GM12878 (cell line): ENCODE results near the gene AOPEP. TPM values are rescaled to one million over a fixed set of nuclear protein-coding genes. Genes with fewer than 3 reads are reported as not detected.

Experiments used
- ATAC-seq: fragments of 200-7000 bp; cut with Tn5 transposase; 3 replicates; pipeline ENCODE4 v1.9.1; 2020; ENCODE audit warnings: mild to moderate bottlenecking, moderate library complexity
- BruUV-seq: library from RNA; stranded (reverse); fragments of 400-500 nt; replicated peaks from 2 replicates; lab custom pipeline; 2021; lab: Mats Ljungman, UMichigan
- CTCF ChIA-PET: fragments of 300-600 bp; sonication (Branson Sonifier 250); formaldehyde crosslinking; extraction: SDS; loops from one replicate; lab custom pipeline; 2021; ENCODE audit warnings: inconsistent platforms; lab: Yijun Ruan, JAX
- POLR2A ChIA-PET: fragments of 350-600 bp; formaldehyde crosslinking; extraction: SDS; loops from one replicate; lab custom pipeline; 2021; ENCODE audit warnings: inconsistent platforms; lab: Charles Lee
- RAD21 ChIA-PET: fragments of 300-600 bp; sonication (Branson Sonifier 250); formaldehyde crosslinking; loops from one replicate; lab custom pipeline; 2023; ENCODE audit warnings: antibody characterized with exemption; ENCODE audit not compliant: unreplicated experiment; lab: Charles Lee
- SMC1A ChIA-PET: fragments of 300-600 bp; sonication (Branson Sonifier 250); formaldehyde crosslinking; loops from one replicate; lab custom pipeline; 2023; ENCODE audit not compliant: unreplicated experiment, uncharacterized antibody; lab: Charles Lee
- DNase-seq: peaks from one replicate; pipeline ENCODE4 v3.0.0-alpha.2; 2011; ENCODE audit warnings: low read depth, low spot score
- FAIRE-seq: peaks from 3 replicates; lab custom pipeline; 2011; peaks lifted over from hg19 to GRCh38; lab: Jason Lieb, UNC
- H2AFZ ChIP-seq: 2 replicates; pipeline ENCODE4 v1.6.0; 2011; ENCODE audit warnings: low read depth, low read length, control low read depth; ENCODE audit not compliant: control insufficient read depth
- H3K27ac ChIP-seq: 2 replicates; pipeline ENCODE4 v1.5.1; 2011; ENCODE audit warnings: control low read depth; ENCODE audit not compliant: control insufficient read depth, insufficient read depth
- H3K27me3 ChIP-seq, 2 experiments: replicated peaks in 1 of 2; 2 replicates each; pipeline versions ENCODE4 v1.6.0 to v1.6.1; 2011; ENCODE audit warnings: low read length in 1 of 2; ENCODE audit not compliant: control insufficient read depth in 2 of 2, insufficient read depth in 2 of 2
- H3K36me3 ChIP-seq, 2 experiments: 2 replicates each; pipeline ENCODE4 v1.5.1; 2011; ENCODE audit warnings: low read length in 1 of 2; ENCODE audit not compliant: control insufficient read depth in 2 of 2, insufficient read depth in 2 of 2
- H3K4me1 ChIP-seq: 2 replicates; pipeline ENCODE4 v1.6.1; 2011; ENCODE audit warnings: mild to moderate bottlenecking, low read length, moderate library complexity, mixed read lengths; ENCODE audit not compliant: control insufficient read depth, insufficient read depth
- H3K4me2 ChIP-seq: 2 replicates; pipeline ENCODE4 v1.6.0; 2011; ENCODE audit warnings: control low read depth; ENCODE audit not compliant: control insufficient read depth, insufficient read depth
- H3K4me3 ChIP-seq: fragments of 200-600 bp; sonication (generic); 2 replicates; pipeline ENCODE4 v1.5.1; 2016
- H3K79me2 ChIP-seq: 2 replicates; pipeline ENCODE4 v1.6.0; 2011; ENCODE audit warnings: low read length; ENCODE audit not compliant: control insufficient read depth, insufficient read depth
- H3K9ac ChIP-seq: 2 replicates; pipeline ENCODE4 v1.8.0; 2011; ENCODE audit warnings: low read length, control low read depth, mixed read lengths; ENCODE audit not compliant: control insufficient read depth, insufficient read depth
- H3K9me3 ChIP-seq: replicated peaks from 3 replicates; pipeline ENCODE4 v1.5.1; 2011; ENCODE audit warnings: mild to moderate bottlenecking, low read length; ENCODE audit not compliant: control insufficient read depth, insufficient read depth
- H4K20me1 ChIP-seq: 2 replicates; pipeline ENCODE4 v1.6.0; 2011; ENCODE audit not compliant: control insufficient read depth, insufficient read depth
- BHLHE40 ChIP-seq, 2 experiments: fragments of 450-650 bp in 1 of 2; IDR thresholded peaks; 2 replicates each; pipeline ENCODE4 v1.6.1; 2011 to 2017; ENCODE audit warnings: low read depth in 2 of 2, borderline replicate concordance in 1 of 2, improper control_type of control experiment in 1 of 2, low read length in 1 of 2, mild to moderate bottlenecking in 1 of 2
- TAF1 ChIP-seq: IDR thresholded peaks from 2 replicates; pipeline ENCODE4 v1.6.1; 2011; ENCODE audit warnings: mild to moderate bottlenecking, low read depth, low read length, borderline replicate concordance
- ZNF24 ChIP-seq: fragments of 450-650 bp; IDR thresholded peaks from 2 replicates; pipeline ENCODE4 v1.6.1; 2017; ENCODE audit warnings: antibody characterized with exemption, mild to moderate bottlenecking
- ZSCAN29 ChIP-seq: fragments of 450-650 bp; IDR thresholded peaks from 2 replicates; pipeline ENCODE4 v1.6.1; 2017; ENCODE audit warnings: mild to moderate bottlenecking, moderate library complexity
- WGBS: methylation state at CpG from one replicate; pipeline ENCODE4 v1.1.6; 2016; ENCODE audit warnings: low lambda C conversion rate; ENCODE audit not compliant: insufficient replicate concordance, insufficient coverage; ENCODE audit errors: missing lambda C conversion rate; 5-methylcytosine and 5-hydroxymethylcytosine counted together
- in situ Hi-C: fragments of 300-500 bp; cut with MboI; formaldehyde crosslinking; loops from 9 replicates; pipeline ENCODE4 v1.14.3; 2018; ENCODE audit warnings: mixed read lengths
- intact Hi-C: fragments of 100-400 bp; cut with micrococcal nuclease; formaldehyde crosslinking; loops from one replicate; pipeline ENCODE4 v1.14.2; 2022; ENCODE audit not compliant: unreplicated experiment
- polyA plus RNA-seq, 11 experiments: library from polyadenylated mRNA; depleted of rRNA in 4 of 11; unstranded in 6 of 11; stranded (reverse) in 5 of 11; fragments of >200 nt; fragmentation: Nextera tagmentation in 4 of 11; fragmentation: Illumina TruSeq in 1 of 11; extraction: Ambion mirVana in 4 of 11; extraction: Trizol in 1 of 11; gene quantifications; 1 replicate in 1 of 11; 2 replicates in 10 of 11; pipeline versions ENCODE4 v1.2.1 to v1.2.3, GENCODE V29; 2011 to 2016; ENCODE audit warnings: inconsistent platforms in 2 of 11, missing spikeins in 2 of 11, low read depth in 1 of 11
- total RNA-seq, 4 experiments: library from RNA; depleted of rRNA in 3 of 4; stranded (reverse); fragments of >200 nt in 3 of 4; fragmentation: Illumina TruSeq in 1 of 4; extraction: Trizol in 1 of 4; gene quantifications; 2 replicates each; pipeline versions ENCODE4 v1.2.1 to v1.2.3, GENCODE V29; 2013 to 2021
- TF ChIP-seq, protein P1 (sequence below): fragments of 450-650 bp; formaldehyde crosslinking; IDR thresholded peaks from 2 replicates; pipeline ENCODE4 v1.4.0; 2020; ENCODE audit warnings: mild to moderate bottlenecking, moderate library complexity
- TF ChIP-seq, protein P2 (sequence below): fragments of 450-650 bp; IDR thresholded peaks from 2 replicates; pipeline ENCODE4 v1.6.1; 2018; ENCODE audit warnings: mild to moderate bottlenecking, low read depth, moderate library complexity; ENCODE audit not compliant: partially characterized antibody

The AOPEP gene
- total and polyA plus RNA-seq, 10 of the 15 experiments (the other 5 are each of a cell fraction or from before 2014, with no cell fraction given) = 2.3 to 16.9 (median 10.1) TPM

DNA sequence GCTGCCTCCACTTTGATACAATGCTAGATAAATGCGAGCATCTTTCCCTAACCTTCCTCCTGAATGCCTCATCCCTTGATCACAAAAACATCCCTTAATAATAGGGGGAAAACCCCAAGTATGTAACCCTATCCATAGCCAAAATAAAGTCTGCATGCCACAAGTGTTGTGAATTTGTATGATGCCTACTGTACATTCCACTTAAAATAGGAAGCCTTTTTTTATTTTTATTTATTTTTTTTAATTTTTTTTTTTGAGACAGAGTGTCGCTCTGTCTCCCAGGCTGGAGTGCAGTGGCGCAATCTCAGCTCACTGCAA, 207.0 kb downstream of the AOPEP start (continued):
- TF ChIP-seq, protein P1, sequence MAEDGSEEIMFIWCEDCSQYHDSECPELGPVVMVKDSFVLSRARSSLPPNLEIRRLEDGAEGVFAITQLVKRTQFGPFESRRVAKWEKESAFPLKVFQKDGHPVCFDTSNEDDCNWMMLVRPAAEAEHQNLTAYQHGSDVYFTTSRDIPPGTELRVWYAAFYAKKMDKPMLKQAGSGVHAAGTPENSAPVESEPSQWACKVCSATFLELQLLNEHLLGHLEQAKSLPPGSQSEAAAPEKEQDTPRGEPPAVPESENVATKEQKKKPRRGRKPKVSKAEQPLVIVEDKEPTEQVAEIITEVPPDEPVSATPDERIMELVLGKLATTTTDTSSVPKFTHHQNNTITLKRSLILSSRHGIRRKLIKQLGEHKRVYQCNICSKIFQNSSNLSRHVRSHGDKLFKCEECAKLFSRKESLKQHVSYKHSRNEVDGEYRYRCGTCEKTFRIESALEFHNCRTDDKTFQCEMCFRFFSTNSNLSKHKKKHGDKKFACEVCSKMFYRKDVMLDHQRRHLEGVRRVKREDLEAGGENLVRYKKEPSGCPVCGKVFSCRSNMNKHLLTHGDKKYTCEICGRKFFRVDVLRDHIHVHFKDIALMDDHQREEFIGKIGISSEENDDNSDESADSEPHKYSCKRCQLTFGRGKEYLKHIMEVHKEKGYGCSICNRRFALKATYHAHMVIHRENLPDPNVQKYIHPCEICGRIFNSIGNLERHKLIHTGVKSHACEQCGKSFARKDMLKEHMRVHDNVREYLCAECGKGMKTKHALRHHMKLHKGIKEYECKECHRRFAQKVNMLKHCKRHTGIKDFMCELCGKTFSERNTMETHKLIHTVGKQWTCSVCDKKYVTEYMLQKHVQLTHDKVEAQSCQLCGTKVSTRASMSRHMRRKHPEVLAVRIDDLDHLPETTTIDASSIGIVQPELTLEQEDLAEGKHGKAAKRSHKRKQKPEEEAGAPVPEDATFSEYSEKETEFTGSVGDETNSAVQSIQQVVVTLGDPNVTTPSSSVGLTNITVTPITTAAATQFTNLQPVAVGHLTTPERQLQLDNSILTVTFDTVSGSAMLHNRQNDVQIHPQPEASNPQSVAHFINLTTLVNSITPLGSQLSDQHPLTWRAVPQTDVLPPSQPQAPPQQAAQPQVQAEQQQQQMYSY (CRISPR knock-in tag) = no peak
- TF ChIP-seq, protein P2, sequence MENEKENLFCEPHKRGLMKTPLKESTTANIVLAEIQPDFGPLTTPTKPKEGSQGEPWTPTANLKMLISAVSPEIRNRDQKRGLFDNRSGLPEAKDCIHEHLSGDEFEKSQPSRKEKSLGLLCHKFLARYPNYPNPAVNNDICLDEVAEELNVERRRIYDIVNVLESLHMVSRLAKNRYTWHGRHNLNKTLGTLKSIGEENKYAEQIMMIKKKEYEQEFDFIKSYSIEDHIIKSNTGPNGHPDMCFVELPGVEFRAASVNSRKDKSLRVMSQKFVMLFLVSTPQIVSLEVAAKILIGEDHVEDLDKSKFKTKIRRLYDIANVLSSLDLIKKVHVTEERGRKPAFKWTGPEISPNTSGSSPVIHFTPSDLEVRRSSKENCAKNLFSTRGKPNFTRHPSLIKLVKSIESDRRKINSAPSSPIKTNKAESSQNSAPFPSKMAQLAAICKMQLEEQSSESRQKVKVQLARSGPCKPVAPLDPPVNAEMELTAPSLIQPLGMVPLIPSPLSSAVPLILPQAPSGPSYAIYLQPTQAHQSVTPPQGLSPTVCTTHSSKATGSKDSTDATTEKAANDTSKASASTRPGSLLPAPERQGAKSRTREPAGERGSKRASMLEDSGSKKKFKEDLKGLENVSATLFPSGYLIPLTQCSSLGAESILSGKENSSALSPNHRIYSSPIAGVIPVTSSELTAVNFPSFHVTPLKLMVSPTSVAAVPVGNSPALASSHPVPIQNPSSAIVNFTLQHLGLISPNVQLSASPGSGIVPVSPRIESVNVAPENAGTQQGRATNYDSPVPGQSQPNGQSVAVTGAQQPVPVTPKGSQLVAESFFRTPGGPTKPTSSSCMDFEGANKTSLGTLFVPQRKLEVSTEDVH = no peak
- no peak for TF ChIP-seq BHLHE40 (IDR thresholded peaks at IDR 0.05; ENCODE audit: borderline replicate concordance in 1 of 2, low read depth in 2 of 2, low read length in 1 of 2)
- no peak for TF ChIP-seq TAF1

DNA sequence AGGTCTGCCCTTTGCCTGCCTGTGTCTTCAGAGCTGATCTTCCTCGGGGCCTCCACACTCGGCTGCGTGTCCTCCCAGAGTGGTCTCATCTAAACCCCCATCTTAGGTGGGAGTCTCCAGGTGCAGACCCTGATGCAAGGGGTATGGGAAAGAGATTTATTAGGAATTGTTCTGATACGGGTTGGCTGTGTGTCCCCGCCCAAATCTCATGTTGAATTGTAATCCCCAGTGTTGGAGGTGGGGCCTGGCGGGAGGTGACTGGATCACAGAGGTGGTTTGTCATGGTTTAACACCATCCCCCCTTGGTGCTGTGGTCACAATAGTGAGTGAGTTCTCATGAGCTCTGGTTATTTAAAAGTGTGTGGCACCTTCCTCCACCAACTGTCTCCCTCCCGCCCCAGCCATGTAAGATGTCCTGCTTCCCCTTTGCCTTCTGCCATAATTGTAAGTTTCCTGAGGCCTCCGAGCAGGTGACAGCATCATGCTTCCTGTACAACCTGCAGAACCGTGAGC, 208.4 kb downstream of the AOPEP start:
- no peaks in the 10 kb centered on the region for H3K9me3 ChIP-seq
- TF ChIP-seq ZSCAN29 = no peak
- no peak for TF ChIP-seq ZNF24
- no TSS peak for BruUV-seq
- no peak overlapping the region for H3K4me2 ChIP-seq
- no peaks in the 10 kb centered on the region for H3K4me1 ChIP-seq
- no peak overlapping the region for H2AFZ ChIP-seq
- intact Hi-C loops = no loop called here
- WGBS = 79% methylated on average over 9 of the region's 9 CpGs
- H3K4me3 ChIP-seq = no peak overlapping the region
- CTCF ChIA-PET = interaction anchor here (0.6 kb wide), 1 partner anchor 30 kb away, joined by 3 read pairs; no protein-coding TSS in a partner anchor
- no peak for FAIRE-seq
- no peak overlapping the region for H3K9ac ChIP-seq
- RAD21 ChIA-PET = no interaction called here
- in situ Hi-C loops = no loop called here
- no peaks in the 10 kb centered on the region for H3K79me2 ChIP-seq
- H3K27me3 ChIP-seq = no peaks in the 10 kb centered on the region
- DNase-seq = no peak
- POLR2A ChIA-PET = interaction anchor here (0.7 kb wide), 1 partner anchor 90 kb away, joined by 6 read pairs; no protein-coding TSS in a partner anchor
- SMC1A ChIA-PET = no interaction called here
- H3K36me3 ChIP-seq = no peaks in the 10 kb centered on the region
- ATAC-seq = no peak
- no peak overlapping the region for H3K27ac ChIP-seq
- H4K20me1 ChIP-seq = no peaks in the 10 kb centered on the region
